PFSK-1 (cell line): ENCODE results near the gene CTIF.

Experiments used
- FOXP2 ChIP-seq: optimal IDR thresholded peaks from 2 replicates; pipeline ENCODE3; 2011; ENCODE audit warnings: borderline replicate concordance, control low read depth, inconsistent platforms; ENCODE audit not compliant: insufficient read depth; ENCODE audit errors: extremely low read length, extremely low read depth
- POLR2AphosphoS5 ChIP-seq: IDR thresholded peaks from 2 replicates; pipeline ENCODE4 v1.6.1; 2012; ENCODE audit warnings: low read depth, mild to moderate bottlenecking, control low read depth, low read length, moderate library complexity
- REST ChIP-seq, 2 experiments: IDR thresholded peaks; 2 replicates each; pipeline versions ENCODE4 v1.6.1 to v1.8.0; 2011 to 2012; ENCODE audit warnings: low read depth in 2 of 2, low read length in 2 of 2, control low read depth in 1 of 2, inconsistent platforms in 1 of 2, mild to moderate bottlenecking in 1 of 2, moderate library complexity in 1 of 2; ENCODE audit not compliant: insufficient read depth in 1 of 2
- SIN3A ChIP-seq: IDR thresholded peaks from 2 replicates; pipeline ENCODE4 v1.6.1; 2012; ENCODE audit warnings: mild to moderate bottlenecking, low read length, moderate library complexity, borderline replicate concordance; ENCODE audit not compliant: insufficient read depth
- TAF1 ChIP-seq: IDR thresholded peaks from 2 replicates; pipeline ENCODE4 v1.6.1; 2012; ENCODE audit warnings: low read length, control low read depth, borderline replicate concordance; ENCODE audit not compliant: insufficient read depth

The CTIF gene

GRCh38 chr18:48788373-48788772 lies 249.5 kb downstream of the CTIF start:
- no peak for TF ChIP-seq POLR2AphosphoS5
- TF ChIP-seq SIN3A: no peak
- no peak for TF ChIP-seq REST (IDR thresholded peaks at IDR 0.05; ENCODE audit: insufficient read depth in 1 of 2, low read depth in 2 of 2, low read length in 2 of 2)
- TF ChIP-seq TAF1: no peak
- no peak for TF ChIP-seq FOXP2

- TF ChIP-seq FOXP2 (no peak), REST (IDR thresholded peaks at IDR 0.05; ENCODE audit: insufficient read depth in 1 of 2, low read depth in 2 of 2, low read length in 2 of 2) (no peak), POLR2AphosphoS5 (no peak), SIN3A (no peak), TAF1 (no peak)
Measured at GRCh38 chr18:48789259-48789812, 250.5 kb downstream of the CTIF start.

- peak; percentile 32 for TF ChIP-seq FOXP2
- TF ChIP-seq REST (IDR thresholded peaks at IDR 0.05; ENCODE audit: insufficient read depth in 1 of 2, low read depth in 2 of 2, low read length in 2 of 2): peak in 1 of 2 experiments; percentile 28; a peak in 1 of 4 replicates
- no peak for TF ChIP-seq POLR2AphosphoS5
Measured at GRCh38 chr18:48790226-48790863, 251.5 kb downstream of the CTIF start.

GRCh38 chr18:48790869-48791635 lies 252.2 kb downstream of the CTIF start:
- no peak for TF ChIP-seq REST (IDR thresholded peaks at IDR 0.05; ENCODE audit: insufficient read depth in 1 of 2, low read depth in 2 of 2, low read length in 2 of 2)
- no peak for TF ChIP-seq TAF1
- no peak for TF ChIP-seq POLR2AphosphoS5
- TF ChIP-seq FOXP2: no peak
- TF ChIP-seq SIN3A: no peak
